Measurements from ENCODE around the gene RSPO3. TPM values are rescaled to one million over a fixed set of nuclear protein-coding genes. Genes with fewer than 3 reads are reported as not detected.
A peak's percentile ranks its signal among the peaks of the same experiment; 100 is the strongest.

Gene RSPO3
- total and polyA plus RNA-seq, 2 donors (not counting 1 experiment from before 2014, with no cell fraction given): 0.85 to 12.4 TPM

- Histone ChIP-seq H3K27me3 (ENCODE audit: control insufficient read depth, insufficient read depth, low read length) (no peaks in the 10 kb centered on the region), H3K4me1 (ENCODE audit: control insufficient read depth, extremely low read depth, insufficient read depth, low read length) (no peaks in the 10 kb centered on the region), H3K36me3 (ENCODE audit: control insufficient read depth, insufficient read depth, low read length) (no peaks in the 10 kb centered on the region), H3K4me3 (replicated peaks in 1 of 4; ENCODE audit: control extremely low read depth in 1 of 4, insufficient read depth in 1 of 4, low read depth in 3 of 4, low read length in 4 of 4) (no peak overlapping the region), H3K9me3 (ENCODE audit: control insufficient read depth, insufficient read depth, low read depth, low read length) (no peaks in the 10 kb centered on the region), H3K27ac (ENCODE audit: insufficient read depth, low read length) (no peak overlapping the region), H2AFZ (ENCODE audit: low read length) (no peak overlapping the region), H3K4me2 (ENCODE audit: extremely low read depth, insufficient read depth, low read length) (no peak overlapping the region), H4K20me1 (ENCODE audit: control insufficient read depth, extremely low read depth, insufficient read depth, low read length) (no peaks in the 10 kb centered on the region), H3K79me2 (ENCODE audit: control insufficient read depth, insufficient read depth, low read length) (no peaks in the 10 kb centered on the region), H3K9ac (ENCODE audit: insufficient read depth, low read length) (no peak overlapping the region)
- DNase-seq (ENCODE audit: low read depth in 2 of 2): peak; percentile 10 to 63
- TF ChIP-seq EZH2 (IDR thresholded peaks at IDR 0.05; ENCODE audit: low read length, missing control alignments): no peak
- TF ChIP-seq, protein P1, sequence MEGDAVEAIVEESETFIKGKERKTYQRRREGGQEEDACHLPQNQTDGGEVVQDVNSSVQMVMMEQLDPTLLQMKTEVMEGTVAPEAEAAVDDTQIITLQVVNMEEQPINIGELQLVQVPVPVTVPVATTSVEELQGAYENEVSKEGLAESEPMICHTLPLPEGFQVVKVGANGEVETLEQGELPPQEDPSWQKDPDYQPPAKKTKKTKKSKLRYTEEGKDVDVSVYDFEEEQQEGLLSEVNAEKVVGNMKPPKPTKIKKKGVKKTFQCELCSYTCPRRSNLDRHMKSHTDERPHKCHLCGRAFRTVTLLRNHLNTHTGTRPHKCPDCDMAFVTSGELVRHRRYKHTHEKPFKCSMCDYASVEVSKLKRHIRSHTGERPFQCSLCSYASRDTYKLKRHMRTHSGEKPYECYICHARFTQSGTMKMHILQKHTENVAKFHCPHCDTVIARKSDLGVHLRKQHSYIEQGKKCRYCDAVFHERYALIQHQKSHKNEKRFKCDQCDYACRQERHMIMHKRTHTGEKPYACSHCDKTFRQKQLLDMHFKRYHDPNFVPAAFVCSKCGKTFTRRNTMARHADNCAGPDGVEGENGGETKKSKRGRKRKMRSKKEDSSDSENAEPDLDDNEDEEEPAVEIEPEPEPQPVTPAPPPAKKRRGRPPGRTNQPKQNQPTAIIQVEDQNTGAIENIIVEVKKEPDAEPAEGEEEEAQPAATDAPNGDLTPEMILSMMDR (conservative IDR thresholded peaks at IDR 0.05 in 1 of 2, IDR thresholded peaks at IDR 0.05 in 1 of 2; ENCODE audit: low read depth in 1 of 2, low read length in 2 of 2): peak; percentile 25 to 40
Observed at GRCh38 chr6:127100510-127101140, 17.8 kb upstream of the RSPO3 start.

GRCh38 chr6:127102299-127102698, 16.2 kb upstream of the RSPO3 start:
- Histone ChIP-seq H3K27ac (ENCODE audit: insufficient read depth, low read length) (no peak overlapping the region), H3K36me3 (ENCODE audit: control insufficient read depth, insufficient read depth, low read length) (no peaks in the 10 kb centered on the region), H3K4me3 (replicated peaks in 1 of 4; ENCODE audit: control extremely low read depth in 1 of 4, insufficient read depth in 1 of 4, low read depth in 3 of 4, low read length in 4 of 4) (no peak overlapping the region), H4K20me1 (ENCODE audit: control insufficient read depth, extremely low read depth, insufficient read depth, low read length) (no peaks in the 10 kb centered on the region), H3K27me3 (ENCODE audit: control insufficient read depth, insufficient read depth, low read length) (no peaks in the 10 kb centered on the region), H3K4me1 (ENCODE audit: control insufficient read depth, extremely low read depth, insufficient read depth, low read length) (no peaks in the 10 kb centered on the region), H3K79me2 (ENCODE audit: control insufficient read depth, insufficient read depth, low read length) (no peaks in the 10 kb centered on the region), H3K9me3 (ENCODE audit: control insufficient read depth, insufficient read depth, low read depth, low read length) (no peaks in the 10 kb centered on the region), H3K4me2 (ENCODE audit: extremely low read depth, insufficient read depth, low read length) (no peak overlapping the region), H3K9ac (ENCODE audit: insufficient read depth, low read length) (no peak overlapping the region), H2AFZ (ENCODE audit: low read length) (no peak overlapping the region)
- peak; percentile 85 to 99 for DNase-seq (ENCODE audit: low read depth in 2 of 2)
- TF ChIP-seq, protein P1 (conservative IDR thresholded peaks at IDR 0.05 in 1 of 2, IDR thresholded peaks at IDR 0.05 in 1 of 2; ENCODE audit: low read depth in 1 of 2, low read length in 2 of 2): no peak
- TF ChIP-seq EZH2 (IDR thresholded peaks at IDR 0.05; ENCODE audit: low read length, missing control alignments): no peak

DNA sequence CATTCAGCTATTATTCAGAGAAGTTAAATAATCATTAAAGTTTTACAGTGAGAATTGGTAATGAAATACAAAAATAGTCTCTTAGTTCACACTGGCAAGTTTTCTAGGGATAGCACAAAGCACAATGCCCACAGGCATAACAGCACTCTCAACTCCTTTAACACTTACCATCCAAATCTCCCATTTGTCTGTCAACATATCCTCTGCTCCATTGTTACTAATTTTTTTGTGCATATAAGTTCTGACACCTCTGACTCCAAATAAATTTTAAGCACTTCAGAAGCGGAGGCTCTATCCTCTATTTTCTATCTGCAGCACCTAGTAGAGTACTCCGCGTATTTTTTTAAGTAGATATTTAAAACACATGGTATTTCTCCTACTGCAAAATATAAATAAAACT, 15.6 kb upstream of the RSPO3 start:
- Histone ChIP-seq H3K4me2 (ENCODE audit: extremely low read depth, insufficient read depth, low read length) (no peak overlapping the region), H3K79me2 (ENCODE audit: control insufficient read depth, insufficient read depth, low read length) (no peaks in the 10 kb centered on the region), H3K9me3 (ENCODE audit: control insufficient read depth, insufficient read depth, low read depth, low read length) (no peaks in the 10 kb centered on the region), H3K27me3 (ENCODE audit: control insufficient read depth, insufficient read depth, low read length) (no peaks in the 10 kb centered on the region), H3K36me3 (ENCODE audit: control insufficient read depth, insufficient read depth, low read length) (no peaks in the 10 kb centered on the region), H3K27ac (ENCODE audit: insufficient read depth, low read length) (no peak overlapping the region), H3K9ac (ENCODE audit: insufficient read depth, low read length) (no peak overlapping the region), H4K20me1 (ENCODE audit: control insufficient read depth, extremely low read depth, insufficient read depth, low read length) (no peaks in the 10 kb centered on the region), H2AFZ (ENCODE audit: low read length) (no peak overlapping the region), H3K4me1 (ENCODE audit: control insufficient read depth, extremely low read depth, insufficient read depth, low read length) (no peaks in the 10 kb centered on the region), H3K4me3 (replicated peaks in 1 of 4; ENCODE audit: control extremely low read depth in 1 of 4, insufficient read depth in 1 of 4, low read depth in 3 of 4, low read length in 4 of 4) (no peak overlapping the region)
- TF ChIP-seq, protein P1 (conservative IDR thresholded peaks at IDR 0.05 in 1 of 2, IDR thresholded peaks at IDR 0.05 in 1 of 2; ENCODE audit: low read depth in 1 of 2, low read length in 2 of 2): no peak
- TF ChIP-seq EZH2 (IDR thresholded peaks at IDR 0.05; ENCODE audit: low read length, missing control alignments): no peak
- no peak for DNase-seq (ENCODE audit: low read depth in 2 of 2)
